Transverse colon (tissue), 3 donors: Measurements from ENCODE around the gene AGPAT4.
"Not testable (repeated sequence)": the region's sequence is repeated elsewhere in the genome, so short reads cannot be mapped to it uniquely, and the experiment has no call there.

Experiments
- CTCF ChIP-seq, 5 experiments: fragments of 200-600 bp in 3 of 5; fragments of 450-650 bp in 2 of 5; sonication (generic) in 3 of 5; IDR thresholded peaks; 1 replicate in 2 of 5; 2 replicates in 3 of 5; pipeline ENCODE4 v1.5.1; 2016 to 2017; ENCODE audit warnings: antibody characterized with exemption in 5 of 5, inconsistent platforms in 3 of 5, mild to moderate bottlenecking in 2 of 5, moderate library complexity in 1 of 5
- POLR2A ChIP-seq: fragments of 450-650 bp; IDR thresholded peaks from one replicate; pipeline ENCODE4 v1.6.1; 2016; ENCODE audit warnings: antibody characterized with exemption, mild to moderate bottlenecking, moderate library complexity

DNA sequence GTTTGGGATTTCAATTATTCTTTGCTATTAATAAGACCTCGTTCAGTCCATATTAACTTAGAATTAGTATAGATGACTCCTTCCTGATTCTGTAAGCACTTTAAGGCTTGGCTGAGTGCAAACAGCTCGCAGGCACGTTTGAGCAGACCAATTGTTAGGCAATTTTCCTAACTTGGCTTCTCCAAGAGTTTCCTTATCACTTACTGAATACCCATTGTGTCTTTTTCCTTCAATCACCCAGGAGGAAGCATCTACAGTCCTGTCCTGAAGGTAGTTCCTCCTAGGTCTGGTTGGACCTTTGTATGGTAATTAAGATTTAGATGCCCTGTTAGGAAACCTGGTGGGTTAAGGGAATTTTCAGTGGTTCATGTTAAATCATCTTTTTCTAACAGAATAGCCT is 39.6 kb upstream of the AGPAT4 start:
- TF ChIP-seq POLR2A; CTCF (IDR thresholded peaks at IDR 0.05): not testable (repeated sequence)
